HG03280 (cell line): ENCODE results near the gene INO80D.
A peak's percentile ranks its signal among the peaks of the same experiment; 100 is the strongest.
"Not testable (repeated sequence)": the region's sequence is repeated elsewhere in the genome, so short reads cannot be mapped to it uniquely, and the experiment has no call there.

Experiments used
- ATAC-seq: cut with Tn5 transposase; IDR thresholded peaks from one replicate; pipeline ENCODE4 v1.9.1; 2021; ENCODE audit warnings: mild to moderate bottlenecking, moderate library complexity; ENCODE audit not compliant: unreplicated experiment

The INO80D gene, protein sequence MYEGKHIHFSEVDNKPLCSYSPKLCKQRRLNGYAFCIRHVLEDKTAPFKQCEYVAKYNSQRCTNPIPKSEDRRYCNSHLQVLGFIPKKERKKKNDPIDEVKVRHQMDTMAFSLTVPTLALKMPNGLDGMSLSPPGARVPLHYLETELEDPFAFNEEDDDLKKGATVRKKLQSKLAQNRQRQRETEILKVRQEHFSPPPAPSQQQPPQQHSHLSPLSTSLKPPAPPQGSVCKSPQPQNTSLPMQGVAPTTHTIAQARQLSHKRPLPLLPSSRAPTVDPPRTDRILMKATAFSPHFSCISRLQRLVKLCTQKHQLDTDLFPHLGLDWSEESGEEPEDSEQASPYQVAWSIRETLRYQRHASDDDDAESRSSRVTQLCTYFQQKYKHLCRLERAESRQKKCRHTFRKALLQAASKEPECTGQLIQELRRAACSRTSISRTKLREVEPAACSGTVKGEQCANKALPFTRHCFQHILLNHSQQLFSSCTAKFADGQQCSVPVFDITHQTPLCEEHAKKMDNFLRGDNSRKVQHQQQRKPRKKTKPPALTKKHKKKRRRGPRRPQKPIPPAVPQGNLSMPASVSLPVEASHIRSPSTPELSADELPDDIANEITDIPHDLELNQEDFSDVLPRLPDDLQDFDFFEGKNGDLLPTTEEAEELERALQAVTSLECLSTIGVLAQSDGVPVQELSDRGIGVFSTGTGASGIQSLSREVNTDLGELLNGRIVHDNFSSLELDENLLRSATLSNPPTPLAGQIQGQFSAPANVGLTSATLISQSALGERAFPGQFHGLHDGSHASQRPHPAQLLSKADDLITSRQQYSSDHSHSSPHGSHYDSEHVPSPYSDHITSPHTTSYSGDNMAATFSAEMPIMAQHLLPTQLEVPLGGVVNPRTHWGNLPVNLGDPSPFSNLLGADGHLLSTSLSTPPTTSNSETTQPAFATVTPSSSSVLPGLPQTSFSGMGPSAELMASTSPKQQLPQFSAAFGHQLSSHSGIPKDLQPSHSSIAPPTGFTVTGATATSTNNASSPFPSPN

DNA sequence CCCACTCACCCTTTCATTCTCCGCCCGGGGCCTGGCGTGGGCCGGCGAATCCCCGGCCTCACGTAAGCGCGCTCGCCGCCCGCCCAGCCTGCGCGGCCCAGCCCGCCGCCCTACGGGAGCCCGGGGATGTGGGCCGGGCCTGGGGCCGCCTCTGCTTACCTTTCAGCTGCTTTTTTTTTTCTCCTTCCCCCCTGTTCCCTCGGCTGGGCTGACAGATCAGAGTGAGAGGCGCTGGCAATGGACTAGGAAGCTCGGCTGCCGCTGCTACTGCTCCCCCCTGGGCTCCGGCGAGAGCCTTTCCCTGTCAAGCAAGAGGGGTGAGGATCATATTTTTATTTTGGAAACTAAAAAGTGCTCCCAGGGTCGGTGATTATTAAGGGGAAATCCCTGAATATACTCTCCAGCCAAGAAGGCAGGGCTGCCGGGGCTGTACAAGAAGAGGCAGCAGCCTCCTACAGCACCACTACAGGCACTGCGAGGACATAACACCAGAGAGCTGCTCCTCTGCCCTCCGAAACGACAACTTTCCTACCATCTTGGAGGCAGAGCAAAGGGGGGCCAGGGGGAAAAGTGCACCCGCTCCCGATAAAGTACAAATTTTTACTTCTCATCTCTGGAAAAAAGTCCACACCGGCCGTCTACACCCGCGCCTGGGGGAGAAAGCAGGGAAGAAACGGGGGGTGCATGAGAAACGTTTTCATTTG lies at the start of gene INO80D:
INO80D (minus strand) TSS at position 433 of the 704 bp plus-strand sequence. CDS start 23,158 bp downstream, outside the sequence.
- ATAC-seq = peak; percentile 84

DNA sequence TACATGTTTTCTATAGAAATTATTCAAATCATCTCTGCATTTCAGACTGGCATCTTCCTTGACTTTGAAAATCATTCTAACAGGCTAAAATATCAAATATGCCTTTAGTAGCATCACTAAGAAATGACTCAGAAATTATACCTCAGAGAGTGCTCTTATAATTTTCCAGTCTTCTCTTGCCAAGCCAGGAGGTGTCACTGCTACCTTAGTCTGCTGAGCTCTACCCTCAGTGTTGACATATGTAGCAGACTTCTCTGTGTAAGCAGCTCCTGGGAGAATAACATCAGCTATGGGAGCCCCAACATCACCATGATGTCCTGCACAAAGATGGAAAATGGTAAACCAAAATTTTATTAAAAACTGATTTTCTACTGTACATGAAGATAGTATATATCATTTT lies 41.7 kb upstream of the INO80D start:
- no peak for ATAC-seq

- ATAC-seq = no peak
These were observed 39.9 kb upstream of the INO80D start for GRCh38 chr2:206125901-206126300.

GRCh38 chr2:206122569-206122968 lies 36.6 kb upstream of the INO80D start:
- not testable (repeated sequence) for ATAC-seq

GRCh38 chr2:206116278-206116677 lies 30.3 kb upstream of the INO80D start:
- no peak for ATAC-seq

DNA sequence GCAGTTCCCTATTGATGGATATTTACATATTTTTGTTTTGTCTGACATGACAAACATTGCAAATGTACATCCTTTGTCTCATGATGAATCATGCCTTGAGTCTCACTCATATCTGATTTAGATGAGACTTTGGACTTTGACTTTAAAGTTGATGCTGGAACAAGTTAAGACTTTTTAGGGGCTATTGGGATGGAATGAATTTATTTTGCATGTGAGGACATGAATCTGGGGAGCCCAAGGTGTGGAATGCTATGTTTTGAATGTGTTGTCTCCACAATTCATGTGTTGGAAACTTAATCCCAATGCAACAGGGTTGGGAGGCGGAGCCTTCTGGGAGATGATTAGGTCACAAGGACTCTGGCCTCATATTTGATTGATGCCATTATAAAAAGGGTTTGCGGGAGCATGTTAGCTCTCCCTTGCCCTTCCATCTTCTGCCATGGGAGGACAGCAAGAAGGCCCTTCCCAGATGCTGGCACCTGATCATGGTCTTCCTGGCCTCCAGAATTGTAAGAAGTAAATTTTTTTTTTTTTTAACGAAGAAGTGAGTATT lies 29.1 kb upstream of the INO80D start:
- ATAC-seq = no peak

DNA sequence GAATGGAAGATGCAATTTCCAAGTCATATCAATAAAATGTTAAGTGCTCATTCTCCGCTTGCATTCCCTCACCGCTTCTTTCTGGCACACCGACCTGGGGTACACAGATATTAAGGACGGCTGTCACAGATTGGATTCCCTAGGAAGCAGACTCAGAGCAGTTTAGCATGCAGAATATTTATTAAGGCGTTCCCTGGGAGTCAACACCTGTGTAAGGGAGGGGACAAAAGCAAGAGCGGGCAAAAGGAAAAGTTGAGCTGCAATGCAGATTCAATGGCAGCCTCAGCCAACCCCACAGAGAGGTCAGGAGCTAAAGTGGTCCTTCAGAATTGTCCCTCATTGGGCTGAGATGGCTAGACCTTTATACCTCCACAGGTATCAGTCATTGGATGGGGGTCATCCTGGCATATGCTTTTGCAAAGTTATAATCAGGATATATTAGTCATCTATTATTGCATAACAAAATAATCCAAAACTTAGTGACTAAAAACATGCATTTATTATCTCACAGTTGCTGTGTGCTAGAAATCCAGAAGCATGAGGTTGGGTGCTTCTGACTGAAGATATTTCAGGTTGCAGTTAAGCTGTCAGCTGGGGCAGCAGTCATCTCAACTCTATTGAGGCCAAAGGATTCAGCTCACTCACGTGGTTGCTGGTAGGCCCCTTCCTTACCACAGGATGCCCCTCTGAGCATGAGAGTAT lies 27.0 kb upstream of the INO80D start:
- ATAC-seq = no peak

GRCh38 chr2:206112108-206112507 lies 26.1 kb upstream of the INO80D start:
- ATAC-seq = no peak

GRCh38 chr2:206108713-206109112 lies 22.7 kb upstream of the INO80D start:
- ATAC-seq = no peak

DNA sequence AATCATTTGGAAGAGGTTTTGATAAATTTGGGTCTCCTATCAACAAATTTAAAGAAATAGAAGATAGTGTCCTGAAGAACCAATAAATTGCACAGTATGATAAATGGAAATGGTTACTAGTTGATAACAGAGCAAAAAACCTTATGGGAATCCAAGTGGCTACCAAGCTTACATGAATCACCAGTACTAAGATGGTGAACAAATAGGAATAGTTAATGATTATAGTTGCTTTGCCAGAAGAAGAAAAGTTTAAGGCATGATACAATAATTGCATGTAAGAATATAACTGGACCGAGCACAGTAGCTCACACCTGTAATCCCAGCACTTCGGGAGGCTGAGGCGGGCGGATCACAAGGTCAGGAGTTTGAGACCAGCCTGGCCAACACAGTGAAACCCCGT lies 19.6 kb upstream of the INO80D start:
- no peak for ATAC-seq

GRCh38 chr2:206105038-206105437 lies 19.1 kb upstream of the INO80D start:
- ATAC-seq = no peak

GRCh38 chr2:206098872-206099271 lies 12.9 kb upstream of the INO80D start:
- ATAC-seq = not testable (repeated sequence)

DNA sequence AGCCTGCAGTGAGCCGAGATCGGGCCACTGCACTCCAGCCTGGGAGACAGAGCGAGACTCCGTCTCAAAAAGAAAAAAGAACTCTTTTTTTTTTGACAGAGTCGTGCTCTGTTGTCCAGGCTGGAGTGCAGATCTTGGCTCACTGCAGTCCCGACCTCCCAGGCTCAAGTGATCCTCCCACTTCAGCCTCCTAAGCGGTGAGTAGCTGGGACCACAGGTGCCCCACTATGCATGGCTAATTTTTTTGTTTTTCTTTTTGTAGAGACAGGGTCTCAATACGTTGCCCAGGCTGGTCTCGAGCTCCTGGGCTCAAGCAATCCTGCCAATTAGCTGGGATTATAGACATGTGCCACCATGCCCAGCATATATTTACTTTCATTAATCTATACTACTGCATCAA lies 12.5 kb upstream of the INO80D start:
- no peak for ATAC-seq

- no peak for ATAC-seq
These were observed 10.9 kb upstream of the INO80D start for GRCh38 chr2:206096876-206097275.

DNA sequence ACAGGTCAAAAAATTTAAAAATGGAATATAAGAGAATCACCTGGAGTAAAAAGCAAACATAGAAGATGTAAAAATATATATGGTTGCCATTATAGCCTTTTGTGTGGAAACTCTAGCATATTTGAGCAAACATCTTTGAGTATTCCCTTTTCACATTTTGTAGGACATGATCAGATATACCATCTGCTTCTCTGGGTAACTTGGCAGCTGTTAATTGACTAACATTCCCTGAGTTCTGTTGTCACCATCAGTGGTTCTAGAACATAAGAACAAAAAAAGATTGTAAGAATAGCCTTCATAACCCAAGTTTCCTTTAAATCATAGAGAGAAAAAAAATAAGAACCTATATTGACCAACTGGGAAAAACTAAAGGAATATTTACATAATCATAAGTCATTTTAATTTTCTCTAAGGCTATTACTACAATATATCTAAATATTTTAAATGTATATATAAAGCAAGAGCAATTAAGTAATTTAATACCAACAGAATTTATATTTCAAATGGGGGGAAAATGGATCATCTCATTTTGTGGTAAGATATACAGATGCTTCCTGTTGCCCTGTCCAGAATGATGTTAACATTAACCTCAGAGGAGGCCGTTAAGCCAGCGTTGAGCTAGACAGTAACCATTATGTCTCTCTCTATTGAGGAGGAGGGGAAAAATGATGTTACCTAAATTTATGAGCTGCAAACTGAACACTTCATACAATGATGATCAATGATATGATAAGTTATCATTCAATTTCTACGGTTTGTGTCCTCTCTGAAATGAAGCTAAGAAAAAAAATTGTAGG lies 9.8 kb upstream of the INO80D start:
- no peak for ATAC-seq

DNA sequence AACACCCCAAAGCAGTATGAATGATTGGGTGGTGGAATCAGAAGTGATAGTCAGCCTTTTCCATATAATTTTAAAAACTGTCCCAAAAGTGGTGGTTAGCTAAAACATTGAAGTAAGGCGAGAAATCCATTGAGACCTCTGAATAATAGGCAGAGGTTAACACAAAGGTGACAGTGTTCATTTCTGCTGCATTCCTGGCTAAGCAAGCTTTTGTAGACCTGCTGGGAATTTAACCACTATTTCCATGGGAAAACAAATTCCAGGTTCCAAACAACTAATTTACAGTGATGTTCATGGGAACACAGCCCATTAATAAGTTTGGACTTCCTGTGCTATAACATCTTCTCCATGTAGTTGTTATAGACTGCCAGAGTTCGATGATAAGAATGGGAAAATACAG lies 6.3 kb upstream of the INO80D start:
- ATAC-seq = no peak

- no peak for ATAC-seq
These were observed 2.3 kb upstream of the INO80D start for GRCh38 chr2:206088248-206088647.

DNA sequence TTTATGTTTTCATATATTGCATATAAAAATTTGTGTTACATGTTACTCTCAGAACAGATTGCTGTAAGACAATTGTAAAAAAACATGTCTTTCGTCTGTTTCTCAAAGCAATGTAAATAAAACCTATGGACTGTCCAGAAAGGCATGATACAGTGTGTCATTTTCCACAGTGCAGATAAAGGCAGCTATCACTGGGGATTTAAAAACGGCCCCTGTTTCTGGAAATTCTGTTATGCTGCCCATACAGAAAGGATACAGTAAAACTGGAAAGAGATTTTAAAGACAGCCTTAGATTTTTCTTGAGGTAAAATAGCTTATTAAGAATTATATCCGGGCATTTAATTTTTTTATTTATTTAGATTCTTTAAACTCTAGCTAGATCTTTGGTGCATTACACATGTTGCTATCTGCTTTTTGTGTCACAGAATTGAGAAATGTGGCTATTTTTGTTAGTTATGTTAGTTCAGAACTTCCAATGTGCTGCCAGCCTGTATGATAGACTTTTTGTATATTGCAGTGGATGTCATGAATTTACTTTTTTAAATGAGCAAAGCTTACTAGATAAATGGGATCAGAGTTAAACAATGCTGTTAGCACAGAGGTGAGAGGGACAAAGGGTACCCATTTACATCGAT lies 859 bp upstream of the INO80D start:
- ATAC-seq = no peak
